ENCODE measurements around the gene RALB.

RALB gene

GRCh38 chr2:120332384-120332783, 79.7 kb downstream of the RALB start:
- no peak for TF ChIP-seq CTCF (conservative IDR thresholded peaks at IDR 0.05; ENCODE audit: low read depth)
- CTCF ChIA-PET: interaction anchor here (0.9 to 2.1 kb wide), 3 partner anchors 11 to 270 kb away, joined by 3 to 7 read pairs (median 5); no protein-coding TSS in a partner anchor

GRCh38 chr2:120334068-120334467, 81.4 kb downstream of the RALB start:
- no peak for DNase-seq (ENCODE audit: low spot score)
- POLR2A ChIA-PET (ENCODE audit: low non-redundant PET): no interaction called here
- CTCF ChIA-PET: interaction anchor here (0.6 to 2.1 kb wide), 3 partner anchors 9 to 620 kb away, joined by 3 to 7 read pairs (median 6); no protein-coding TSS in a partner anchor

More at GRCh38 chr2:120332384-120332783, 79.7 kb downstream of the RALB start:
- no peak overlapping the region for H3K27ac ChIP-seq
- DNase-seq (ENCODE audit: low spot score): no peak
- POLR2A ChIA-PET (ENCODE audit: low non-redundant PET): no interaction called here

GRCh38 chr2:120336749-120337148, 84.1 kb downstream of the RALB start:
- DNase-seq (ENCODE audit: low spot score): no peak
- ChIA-PET POLR2A (ENCODE audit: low non-redundant PET) (no interaction called here), CTCF (no interaction called here)
- no peak overlapping the region for H3K27ac ChIP-seq
- no peak for TF ChIP-seq CTCF (conservative IDR thresholded peaks at IDR 0.05; ENCODE audit: low read depth)

More at GRCh38 chr2:120334068-120334467, 81.4 kb downstream of the RALB start:
- H3K27ac ChIP-seq: no peak overlapping the region
- TF ChIP-seq CTCF (conservative IDR thresholded peaks at IDR 0.05; ENCODE audit: low read depth): no peak

- no peak for DNase-seq (ENCODE audit: low spot score)
- TF ChIP-seq CTCF (conservative IDR thresholded peaks at IDR 0.05; ENCODE audit: low read depth): no peak
- POLR2A ChIA-PET (ENCODE audit: low non-redundant PET): no interaction called here
- H3K27ac ChIP-seq: no peak overlapping the region
- CTCF ChIA-PET: interaction anchor here (0.7 kb wide), 2 partner anchors 9 to 259 kb away, joined by 3 to 6 read pairs; no protein-coding TSS in a partner anchor
These were observed 85.4 kb downstream of the RALB start for GRCh38 chr2:120338015-120338414.

GRCh38 chr2:120341977-120342376, 89.3 kb downstream of the RALB start:
- no peak overlapping the region for H3K27ac ChIP-seq
- POLR2A ChIA-PET (ENCODE audit: low non-redundant PET): no interaction called here
- TF ChIP-seq CTCF (conservative IDR thresholded peaks at IDR 0.05; ENCODE audit: low read depth): no peak
- CTCF ChIA-PET: interaction anchor here (0.6 kb wide), 1 partner anchor 334 kb away, joined by 5 read pairs; no protein-coding TSS in a partner anchor
- no peak for DNase-seq (ENCODE audit: low spot score)

- no peak for TF ChIP-seq CTCF (conservative IDR thresholded peaks at IDR 0.05; ENCODE audit: low read depth)
- H3K27ac ChIP-seq: no peak overlapping the region
- ChIA-PET POLR2A (ENCODE audit: low non-redundant PET) (no interaction called here), CTCF (interaction anchor here (1.0 to 1.7 kb wide), 3 partner anchors 166 to 231 kb away, joined by 3 to 8 read pairs (median 5); no protein-coding TSS in a partner anchor)
- no peak for DNase-seq (ENCODE audit: low spot score)
These were observed 89.8 kb downstream of the RALB start for GRCh38 chr2:120342446-120342845.

Measured in RWPE1 (cell line).